ENCODE results near the gene ZFYVE9.

DNA sequence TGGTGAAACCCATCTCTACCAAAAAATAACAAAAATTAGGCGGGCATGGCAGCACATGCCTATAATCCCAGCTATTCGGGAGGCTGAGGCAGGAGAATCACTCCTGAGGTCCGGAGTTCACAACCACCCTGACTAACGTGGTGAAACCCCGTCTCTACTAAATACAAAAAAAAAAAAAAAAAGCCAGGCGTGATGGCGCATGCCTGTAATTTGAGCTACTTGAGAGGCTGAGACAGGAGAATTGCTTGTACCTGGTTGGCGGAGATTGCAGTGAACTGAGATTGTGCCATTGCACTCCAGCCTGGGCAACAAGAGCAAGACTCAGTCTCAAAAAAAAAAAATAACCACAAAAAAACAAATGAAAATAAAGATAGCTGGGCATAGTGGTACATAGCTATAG is 181.8 kb downstream of the ZFYVE9 start:
- TF ChIP-seq MAX (IDR thresholded peaks at IDR 0.05; ENCODE audit: low read depth, low read length) (no peak), KAT2A (conservative IDR thresholded peaks at IDR 0.05; ENCODE audit: control insufficient read depth, low read depth, low read length) (no peak), SP1 (IDR thresholded peaks at IDR 0.05; ENCODE audit: low read depth, low read length) (no peak), RELA (IDR thresholded peaks at IDR 0.05; ENCODE audit: borderline replicate concordance, partially characterized antibody) (no peak), EGR1 (IDR thresholded peaks at IDR 0.05; ENCODE audit: borderline replicate concordance in 1 of 2, low read depth in 2 of 2, low read length in 2 of 2) (no peak), ESRRA (IDR thresholded peaks at IDR 0.05; ENCODE audit: low read length) (no peak), ZNF622 (IDR thresholded peaks at IDR 0.05) (no peak), TAF1 (IDR thresholded peaks at IDR 0.05; ENCODE audit: borderline replicate concordance, low read depth, low read length) (no peak), EP300 (IDR thresholded peaks at IDR 0.05; ENCODE audit: borderline replicate concordance in 1 of 2, control insufficient read depth in 1 of 2, low read depth in 2 of 2, low read length in 2 of 2) (no peak), POLR2A (IDR thresholded peaks at IDR 0.05; ENCODE audit: low read depth, low read length) (no peak), IKZF2 (IDR thresholded peaks at IDR 0.05) (no peak), STAT3 (IDR thresholded peaks at IDR 0.05; ENCODE audit: low read depth, low read length) (no peak)

Data from GM12878 (cell line).